K562 (cell line): Measurements from ENCODE around the gene ACTRT3. TPM values are rescaled to one million over a fixed set of nuclear protein-coding genes. Genes with fewer than 3 reads are reported as not detected.

Source experiments
- ATAC-seq: fragments of 200-7000 bp; cut with Tn5 transposase; 3 replicates; pipeline ENCODE4 v1.9.1; 2020; ENCODE audit warnings: moderate library complexity
- BruUV-seq: library from RNA; stranded (reverse); fragments of 400-500 nt; replicated peaks from 2 replicates; lab custom pipeline; 2021; lab: Mats Ljungman, UMichigan
- CTCF ChIA-PET: fragments of 300-600 bp; formaldehyde crosslinking; extraction: SDS; loops from one replicate; lab custom pipeline; 2021; ENCODE audit warnings: low intra/inter-chr PET ratio; lab: Yijun Ruan, JAX
- POLR2A ChIA-PET: fragments of 300-600, 350-650 bp; sonication (Branson Sonifier 250); formaldehyde crosslinking; extraction: SDS; loops from one replicate; lab custom pipeline; 2021; ENCODE audit warnings: antibody characterized with exemption, inconsistent platforms; lab: Yijun Ruan, JAX
- DNase-seq, 4 experiments: peaks; one replicate each; pipeline versions ENCODE4 v3.0.0 to v3.0.0-alpha.2; 2011 to 2018; ENCODE audit warnings: low spot score in 3 of 4, mixed read lengths in 3 of 4; ENCODE audit errors: extremely low read depth in 1 of 4
- FAIRE-seq: peaks from 2 replicates; lab custom pipeline; 2011; peaks lifted over from hg19 to GRCh38; lab: Jason Lieb, UNC
- H2AFZ ChIP-seq: 2 replicates; pipeline ENCODE4 v1.6.0; 2011; ENCODE audit warnings: low read depth, low read length, control low read depth, inconsistent platforms
- H3K27ac ChIP-seq: fragments of 200-600 bp; 3 replicates; pipeline ENCODE4 v1.8.0; 2011; ENCODE audit warnings: low read depth, mild to moderate bottlenecking, control low read depth, inconsistent platforms, low read length, moderate library complexity, mixed read lengths; ENCODE audit errors: extremely low read depth
- H3K27me3 ChIP-seq, 2 experiments: fragments of 300-600 bp in 1 of 2; 2 replicates in 1 of 2; 3 replicates in 1 of 2; pipeline versions ENCODE4 v1.6.0 to v1.8.0; 2011; ENCODE audit warnings: inconsistent platforms in 2 of 2, low read length in 2 of 2, mild to moderate bottlenecking in 1 of 2, mixed read lengths in 1 of 2, moderate library complexity in 1 of 2; ENCODE audit not compliant: control insufficient read depth in 2 of 2, insufficient read depth in 2 of 2
- H3K36me3 ChIP-seq: fragments of 300-600 bp; 3 replicates; pipeline ENCODE4 v1.8.0; 2011; ENCODE audit warnings: mild to moderate bottlenecking, low read length, inconsistent platforms; ENCODE audit not compliant: control insufficient read depth, insufficient read depth
- H3K4me1 ChIP-seq, 2 experiments: fragments of 200-600 bp in 1 of 2; replicated peaks in 1 of 2; 2 replicates in 1 of 2; 3 replicates in 1 of 2; pipeline versions ENCODE4 v1.5.1 to v1.8.0; 2011; ENCODE audit warnings: inconsistent platforms in 2 of 2, low read length in 2 of 2, mild to moderate bottlenecking in 1 of 2, mixed read lengths in 1 of 2, moderate library complexity in 1 of 2; ENCODE audit not compliant: control insufficient read depth in 2 of 2, insufficient read depth in 2 of 2
- H3K4me2 ChIP-seq: 2 replicates; pipeline ENCODE4 v1.6.1; 2011; ENCODE audit warnings: low read length, control low read depth, inconsistent platforms, mixed read lengths; ENCODE audit not compliant: insufficient read depth
- H3K4me3 ChIP-seq: fragments of 200-600 bp; sonication (generic), shearing (Covaris generic); 2 replicates; pipeline ENCODE4 v1.5.1; 2016; ENCODE audit warnings: control low read depth, inconsistent platforms
- H3K79me2 ChIP-seq: fragments of 200-600 bp; 3 replicates; pipeline ENCODE4 v1.8.0; 2011; ENCODE audit warnings: low read length, inconsistent platforms; ENCODE audit not compliant: control insufficient read depth, insufficient read depth
- H3K9ac ChIP-seq, 2 experiments: 2 replicates each; pipeline versions ENCODE4 v1.6.0 to v1.6.1; 2011; ENCODE audit warnings: low read depth in 2 of 2, low read length in 2 of 2, control low read depth in 1 of 2, inconsistent platforms in 1 of 2, mild to moderate bottlenecking in 1 of 2, mixed read lengths in 1 of 2; ENCODE audit not compliant: insufficient read depth in 1 of 2
- H3K9me1 ChIP-seq: one replicate; pipeline ENCODE4 v1.6.0; 2011; ENCODE audit warnings: inconsistent platforms, mild to moderate bottlenecking, low read length, moderate library complexity; ENCODE audit not compliant: control insufficient read depth, insufficient read depth
- H3K9me3 ChIP-seq: replicated peaks from 2 replicates; pipeline ENCODE4 v1.5.1; 2011; ENCODE audit warnings: low read depth, low read length, inconsistent platforms; ENCODE audit not compliant: control insufficient read depth, insufficient read depth
- H4K20me1 ChIP-seq: replicated peaks from 2 replicates; pipeline ENCODE4 v1.6.1; 2011; ENCODE audit warnings: low read length, inconsistent platforms, mixed read lengths; ENCODE audit not compliant: control insufficient read depth, insufficient read depth
- ELK3 ChIP-seq: fragments of 450-650 bp; formaldehyde crosslinking; IDR thresholded peaks from 2 replicates; pipeline ENCODE4 v1.4.0; 2020; ENCODE audit warnings: mild to moderate bottlenecking
- ETV5 ChIP-seq: sonication (generic); formaldehyde crosslinking; IDR thresholded peaks from 2 replicates; pipeline ENCODE4 v1.4.0; 2020; ENCODE audit warnings: low read depth, mild to moderate bottlenecking, missing genetic modification reagents
- MEF2D ChIP-seq: conservative IDR thresholded peaks from 2 replicates; pipeline ENCODE4 v1.6.1; 2016; ENCODE audit warnings: low read depth, missing genetic modification characterization, missing compliant biosample characterization
- WGBS: fragments of 100-300 bp; shearing (Covaris generic); methylation state at CpG from one replicate; pipeline ENCODE4 v1.1.6; 2016; ENCODE audit warnings: low coverage, mixed read lengths; ENCODE audit not compliant: insufficient coverage; ENCODE audit errors: missing lambda C conversion rate; 5-methylcytosine and 5-hydroxymethylcytosine counted together
- in situ Hi-C: fragments of 300-500 bp; cut with MboI; formaldehyde crosslinking; loops from 4 replicates; pipeline ENCODE4 v1.15.0; 2018; ENCODE audit warnings: inconsistent platforms, mixed read lengths
- intact Hi-C: fragments of 100-400 bp; cut with micrococcal nuclease; formaldehyde crosslinking; loops from 2 replicates; pipeline ENCODE4 v1.14.2; 2022
- polyA plus RNA-seq, 8 experiments: library from polyadenylated mRNA; depleted of rRNA in 4 of 8; stranded (reverse) in 5 of 8; unstranded in 3 of 8; fragments of >200 nt; fragmentation: Nextera tagmentation in 2 of 8; fragmentation: Illumina TruSeq in 1 of 8; extraction: Ambion mirVana in 2 of 8; extraction: Trizol in 1 of 8; gene quantifications; 2 replicates each; pipeline versions ENCODE4 v1.2.1 to v1.2.3, GENCODE V29; 2011 to 2014; ENCODE audit warnings: inconsistent platforms in 1 of 8, missing spikeins in 1 of 8
- total RNA-seq, 7 experiments: library from RNA; depleted of rRNA in 6 of 7; stranded (reverse); fragments of >200 nt in 6 of 7; fragmentation: Illumina TruSeq in 2 of 7; extraction: Trizol in 2 of 7; gene quantifications; 2 replicates each; pipeline versions ENCODE4 v1.2.1 to v1.2.3, GENCODE V29; 2011 to 2021; ENCODE audit warnings: low replicate concordance in 1 of 7

ACTRT3 gene
- total and polyA plus RNA-seq, 9 of the 15 experiments (the other 6 are each of a cell fraction or from before 2014, with no cell fraction given): 0.06 to 0.11 (median 0.07) TPM; not detected in 5

GRCh38 chr3:169755488-169755887 lies 13.9 kb downstream of the ACTRT3 start:
- 39% methylated on average over 2 of the region's 2 CpGs for WGBS
- Histone ChIP-seq H3K27me3 (no peaks in the 10 kb centered on the region), H2AFZ (no peak overlapping the region), H3K9me3 (peaks cover 13% of the 10 kb centered on the region), H3K9me1 (no peaks in the 10 kb centered on the region), H4K20me1 (no peaks in the 10 kb centered on the region), H3K4me2 (no peak overlapping the region), H3K4me3 (no peak overlapping the region), H3K4me1 (peaks cover 0 to 39% of the 10 kb centered on the region in 2 experiments; a peak in 4 of 5 replicates), H3K79me2 (no peaks in the 10 kb centered on the region), H3K27ac (no peak overlapping the region), H3K9ac (no peak overlapping the region), H3K36me3 (no peaks in the 10 kb centered on the region)
- intact Hi-C loops (no loop called here), in situ Hi-C loops (no loop called here)
- DNase-seq: no peak
- POLR2A ChIA-PET: no interaction called here
- FAIRE-seq: no peak
- BruUV-seq: no TSS peak
- ATAC-seq: no peak
- TF ChIP-seq ETV5 (CRISPR knock-in tag) (no peak), MEF2D (tag) (0 out of 2 replicates have a peak, but pooled peaks have one; percentile 53)
- CTCF ChIA-PET: no interaction called here

- DNase-seq (no peak), ATAC-seq (no peak), FAIRE-seq (no peak)
- Histone ChIP-seq H2AFZ (peak overlapping the region; percentile 47), H3K9me3 (peaks cover 6% of the 10 kb centered on the region), H3K4me3 (no peak overlapping the region), H3K9ac (no peak overlapping the region), H3K36me3 (no peaks in the 10 kb centered on the region), H3K27ac (no peak overlapping the region), H3K79me2 (no peaks in the 10 kb centered on the region), H3K4me1 (peaks cover 0 to 31% of the 10 kb centered on the region in 2 experiments; a peak in 4 of 5 replicates), H3K9me1 (no peaks in the 10 kb centered on the region), H3K27me3 (no peaks in the 10 kb centered on the region), H3K4me2 (no peak overlapping the region), H4K20me1 (no peaks in the 10 kb centered on the region)
- TF ChIP-seq ELK3 (CRISPR knock-in tag): no peak
- ChIA-PET POLR2A (interaction anchor here (1.6 kb wide), 1 partner anchor 10 kb away, joined by 3 read pairs; the partner anchor contains the start of gene TERC), CTCF (no interaction called here)
- BruUV-seq: no TSS peak
- in situ Hi-C loops (no loop called here), intact Hi-C loops (no loop called here)
- WGBS: 51% methylated on average over 3 of the region's 3 CpGs
These were observed 14.7 kb downstream of the ACTRT3 start for GRCh38 chr3:169754711-169755110.
